Lower leg skin (tissue), 4 donors: ENCODE results near the gene SOX6. TPM values are rescaled to one million over a fixed set of nuclear protein-coding genes. Genes with fewer than 3 reads are reported as not detected.
"Not testable (repeated sequence)": the region's sequence is repeated elsewhere in the genome, so short reads cannot be mapped to it uniquely, and the experiment has no call there.

Experiments used
- DNase-seq, 2 donors: peaks; one replicate each; pipeline ENCODE4 v3.0.0-alpha.2; 2019; ENCODE audit warnings: low spot score in 2 of 2
- H3K4me3 ChIP-seq: fragments of 200-600 bp; sonication (generic); 2 replicates; pipeline ENCODE4 v1.5.1; 2017; ENCODE audit warnings: mild to moderate bottlenecking, low read depth; ENCODE audit not compliant: poor library complexity, severe bottlenecking
- CTCF ChIP-seq, 3 donors: fragments of 450-650 bp; IDR thresholded peaks; one replicate each; pipeline ENCODE4 v1.5.1; 2016; ENCODE audit warnings: antibody characterized with exemption in 3 of 3, mild to moderate bottlenecking in 3 of 3, moderate library complexity in 2 of 3
- POLR2A ChIP-seq, 2 donors: fragments of 450-650 bp; IDR thresholded peaks; one replicate each; pipeline ENCODE4 v1.6.1; 2016 to 2017; ENCODE audit warnings: antibody characterized with exemption in 2 of 2, mild to moderate bottlenecking in 1 of 2, moderate library complexity in 1 of 2
- WGBS, 2 donors: methylation state at CpG; one replicate each; pipeline ENCODE4 v1.1.5; 2018; 5-methylcytosine and 5-hydroxymethylcytosine counted together
- intact Hi-C: fragments of 100-400 bp; cut with DNase I; formaldehyde crosslinking; loops from one replicate; pipeline ENCODE4 v1.15.0; 2023; ENCODE audit warnings: low total_unique reads
- total RNA-seq, 4 donors: library from RNA; depleted of rRNA; stranded (reverse); fragments of >200 nt; gene quantifications; one replicate each; pipeline ENCODE4 v1.1.0, GENCODE V29; 2016

SOX6 gene
- total RNA-seq, 4 donors from 2014 or later: 11.2 to 31.8 (median 11.6) TPM

- DNase-seq: no peak
- 49 to 50% methylated on average over 8 of the region's 8 CpGs for WGBS, 2 donors
- H3K4me3 ChIP-seq: no peak overlapping the region
- intact Hi-C loops: no loop called here
- TF ChIP-seq POLR2A (IDR thresholded peaks at IDR 0.05): no peak
- TF ChIP-seq CTCF (IDR thresholded peaks at IDR 0.05): no peak
Measured at GRCh38 chr11:16148301-16148931, 207.9 kb downstream of the SOX6 start.

GRCh38 chr11:16146980-16147379 lies 209.4 kb downstream of the SOX6 start:
- WGBS, 2 donors: 89 to 98% methylated on average over 2 of the region's 2 CpGs
- H3K4me3 ChIP-seq, intact Hi-C loops, DNase-seq: not testable (repeated sequence)

- H3K4me3 ChIP-seq, intact Hi-C loops, DNase-seq: not testable (repeated sequence)
- 80 to 95% methylated on average over 7 of the region's 7 CpGs for WGBS, 2 donors
Measured at GRCh38 chr11:16141614-16142013, 214.7 kb downstream of the SOX6 start.

GRCh38 chr11:16141162-16141561 lies 215.2 kb downstream of the SOX6 start:
- intact Hi-C loops, DNase-seq, H3K4me3 ChIP-seq: not testable (repeated sequence)
- WGBS, 2 donors: 95 to 98% methylated on average over 8 of the region's 8 CpGs

- TF ChIP-seq CTCF (IDR thresholded peaks at IDR 0.05) (no peak), POLR2A (IDR thresholded peaks at IDR 0.05) (no peak)
- intact Hi-C loops: no loop called here
- no peak overlapping the region for H3K4me3 ChIP-seq
- 76 to 94% methylated on average over 5 of the region's 5 CpGs for WGBS, 2 donors
- DNase-seq: no peak
Measured at GRCh38 chr11:16136792-16137390, 219.5 kb downstream of the SOX6 start.

- TF ChIP-seq POLR2A (IDR thresholded peaks at IDR 0.05) (no peak), CTCF (IDR thresholded peaks at IDR 0.05) (no peak)
- no peak overlapping the region for H3K4me3 ChIP-seq
- intact Hi-C loops: no loop called here
- DNase-seq: no peak
- WGBS, 2 donors: 82 to 89% methylated on average over 3 of the region's 3 CpGs
Measured at GRCh38 chr11:16133867-16134266, 222.5 kb downstream of the SOX6 start.

GRCh38 chr11:16127732-16128131 lies 228.6 kb downstream of the SOX6 start:
- no peak overlapping the region for H3K4me3 ChIP-seq
- intact Hi-C loops: no loop called here
- TF ChIP-seq CTCF (IDR thresholded peaks at IDR 0.05) (no peak), POLR2A (IDR thresholded peaks at IDR 0.05) (no peak)
- DNase-seq: no peak
